ENCODE data around the gene MIXL1.

MIXL1 gene

DNA sequence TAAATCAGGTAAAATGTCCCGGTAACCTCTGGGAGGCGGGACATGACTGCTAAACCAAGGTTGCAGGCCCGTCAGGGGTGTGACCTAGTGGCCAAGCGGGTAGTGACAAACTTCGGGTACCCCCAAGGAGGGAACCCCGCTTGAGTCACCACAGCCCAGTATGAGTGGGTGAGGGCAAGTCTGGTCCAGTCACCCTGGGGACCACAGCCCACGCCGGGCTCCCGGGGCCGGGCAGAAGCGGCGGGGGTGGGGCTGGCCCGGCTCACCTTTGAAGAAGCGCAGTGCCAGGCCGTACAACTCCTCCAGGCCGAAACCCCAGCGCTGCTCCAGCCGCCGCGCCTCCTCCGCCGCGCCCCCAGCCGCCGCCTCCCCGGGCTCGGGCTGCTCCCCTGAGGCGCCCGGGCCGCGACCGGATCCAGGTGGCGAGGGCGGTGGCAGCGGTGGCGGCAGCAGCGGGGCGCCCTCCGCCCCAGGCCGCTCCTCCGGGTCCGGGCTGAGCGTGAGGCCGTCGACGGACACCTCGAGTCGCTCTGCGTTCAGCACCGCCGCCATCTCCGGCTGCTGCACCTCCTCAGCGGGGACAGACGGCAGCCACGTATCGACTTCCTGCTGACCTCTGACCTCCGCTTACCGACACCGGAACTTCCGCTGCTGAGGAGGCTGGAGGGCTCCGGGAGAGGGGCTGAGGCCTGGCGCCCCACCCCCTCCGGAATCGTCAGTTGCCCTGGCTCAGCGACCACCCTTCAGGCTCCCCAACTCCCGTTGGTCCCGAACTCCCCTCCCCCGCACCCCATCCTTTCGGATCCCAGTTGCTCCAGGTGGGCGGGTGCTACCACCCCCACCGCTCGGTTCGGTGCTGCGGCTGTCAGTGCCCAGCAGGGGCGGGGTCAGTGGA is 37.1 kb upstream of the MIXL1 start, which contains the start of gene ACBD3 (continued):
- no peak for TF ChIP-seq ZNF837 (tag by site-specific recombination; IDR thresholded peaks at IDR 0.05)
- TF ChIP-seq BCL11A (tag by site-specific recombination; IDR thresholded peaks at IDR 0.05; ENCODE audit: low read depth) = peak; percentile 88
- TF ChIP-seq, protein P1, sequence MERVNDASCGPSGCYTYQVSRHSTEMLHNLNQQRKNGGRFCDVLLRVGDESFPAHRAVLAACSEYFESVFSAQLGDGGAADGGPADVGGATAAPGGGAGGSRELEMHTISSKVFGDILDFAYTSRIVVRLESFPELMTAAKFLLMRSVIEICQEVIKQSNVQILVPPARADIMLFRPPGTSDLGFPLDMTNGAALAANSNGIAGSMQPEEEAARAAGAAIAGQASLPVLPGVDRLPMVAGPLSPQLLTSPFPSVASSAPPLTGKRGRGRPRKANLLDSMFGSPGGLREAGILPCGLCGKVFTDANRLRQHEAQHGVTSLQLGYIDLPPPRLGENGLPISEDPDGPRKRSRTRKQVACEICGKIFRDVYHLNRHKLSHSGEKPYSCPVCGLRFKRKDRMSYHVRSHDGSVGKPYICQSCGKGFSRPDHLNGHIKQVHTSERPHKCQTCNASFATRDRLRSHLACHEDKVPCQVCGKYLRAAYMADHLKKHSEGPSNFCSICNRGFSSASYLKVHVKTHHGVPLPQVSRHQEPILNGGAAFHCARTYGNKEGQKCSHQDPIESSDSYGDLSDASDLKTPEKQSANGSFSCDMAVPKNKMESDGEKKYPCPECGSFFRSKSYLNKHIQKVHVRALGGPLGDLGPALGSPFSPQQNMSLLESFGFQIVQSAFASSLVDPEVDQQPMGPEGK (tag by site-specific recombination; IDR thresholded peaks at IDR 0.05) = peak; percentile 100
- no peak for TF ChIP-seq ZNF174 (tag by site-specific recombination; IDR thresholded peaks at IDR 0.05)
- TF ChIP-seq ZNF76 (tag by site-specific recombination; IDR thresholded peaks at IDR 0.05; ENCODE audit: borderline replicate concordance, low read depth) = peak; percentile 70; the same call in 1 of the 2 replicates
- TF ChIP-seq KLF10 (tag by site-specific recombination; IDR thresholded peaks at IDR 0.05) = peak; percentile 95
- peak; percentile 99 for TF ChIP-seq ZBTB17 (tag by site-specific recombination; IDR thresholded peaks at IDR 0.05)
- TF ChIP-seq ZNF274 (IDR thresholded peaks at IDR 0.05; ENCODE audit: low read length) = no peak
- TF ChIP-seq ZNF274 (tag by site-specific recombination; IDR thresholded peaks at IDR 0.05; ENCODE audit: borderline replicate concordance) = no peak
- TF ChIP-seq ZNF280D (tag by site-specific recombination; IDR thresholded peaks at IDR 0.05) = peak; percentile 70; the same call in 1 of the 2 replicates
- TF ChIP-seq ZSCAN30 (tag by site-specific recombination; IDR thresholded peaks at IDR 0.05) = peak; percentile 77; the same call in 1 of the 2 replicates
- TF ChIP-seq ZNF664 (tag by site-specific recombination; IDR thresholded peaks at IDR 0.05) = no peak
- TF ChIP-seq ZNF24 (tag by site-specific recombination; IDR thresholded peaks at IDR 0.05) = peak; percentile 63; the same call in 1 of the 2 replicates
- peak; percentile 99 for TF ChIP-seq GLIS2 (tag by site-specific recombination; IDR thresholded peaks at IDR 0.05)
- TF ChIP-seq MYNN (tag by site-specific recombination; IDR thresholded peaks at IDR 0.05; ENCODE audit: borderline replicate concordance) = no peak
- TF ChIP-seq, protein P2, sequence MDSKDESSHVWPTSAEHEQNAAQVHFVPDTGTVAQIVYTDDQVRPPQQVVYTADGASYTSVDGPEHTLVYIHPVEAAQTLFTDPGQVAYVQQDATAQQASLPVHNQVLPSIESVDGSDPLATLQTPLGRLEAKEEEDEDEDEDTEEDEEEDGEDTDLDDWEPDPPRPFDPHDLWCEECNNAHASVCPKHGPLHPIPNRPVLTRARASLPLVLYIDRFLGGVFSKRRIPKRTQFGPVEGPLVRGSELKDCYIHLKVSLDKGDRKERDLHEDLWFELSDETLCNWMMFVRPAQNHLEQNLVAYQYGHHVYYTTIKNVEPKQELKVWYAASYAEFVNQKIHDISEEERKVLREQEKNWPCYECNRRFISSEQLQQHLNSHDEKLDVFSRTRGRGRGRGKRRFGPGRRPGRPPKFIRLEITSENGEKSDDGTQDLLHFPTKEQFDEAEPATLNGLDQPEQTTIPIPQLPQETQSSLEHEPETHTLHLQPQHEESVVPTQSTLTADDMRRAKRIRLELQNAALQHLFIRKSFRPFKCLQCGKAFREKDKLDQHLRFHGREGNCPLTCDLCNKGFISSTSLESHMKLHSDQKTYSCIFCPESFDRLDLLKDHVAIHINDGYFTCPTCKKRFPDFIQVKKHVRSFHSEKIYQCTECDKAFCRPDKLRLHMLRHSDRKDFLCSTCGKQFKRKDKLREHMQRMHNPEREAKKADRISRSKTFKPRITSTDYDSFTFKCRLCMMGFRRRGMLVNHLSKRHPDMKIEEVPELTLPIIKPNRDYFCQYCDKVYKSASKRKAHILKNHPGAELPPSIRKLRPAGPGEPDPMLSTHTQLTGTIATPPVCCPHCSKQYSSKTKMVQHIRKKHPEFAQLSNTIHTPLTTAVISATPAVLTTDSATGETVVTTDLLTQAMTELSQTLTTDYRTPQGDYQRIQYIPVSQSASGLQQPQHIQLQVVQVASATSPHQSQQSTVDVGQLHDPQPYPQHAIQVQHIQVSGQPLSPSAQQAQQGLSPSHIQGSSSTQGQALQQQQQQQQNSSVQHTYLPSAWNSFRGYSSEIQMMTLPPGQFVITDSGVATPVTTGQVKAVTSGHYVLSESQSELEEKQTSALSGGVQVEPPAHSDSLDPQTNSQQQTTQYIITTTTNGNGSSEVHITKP (tag by site-specific recombination; IDR thresholded peaks at IDR 0.05) = peak; percentile 92
- no peak; the same call in 1 of the 2 replicates for TF ChIP-seq ZNF391 (tag by site-specific recombination; IDR thresholded peaks at IDR 0.05; ENCODE audit: borderline replicate concordance, low read depth)
- TF ChIP-seq, protein P3, sequence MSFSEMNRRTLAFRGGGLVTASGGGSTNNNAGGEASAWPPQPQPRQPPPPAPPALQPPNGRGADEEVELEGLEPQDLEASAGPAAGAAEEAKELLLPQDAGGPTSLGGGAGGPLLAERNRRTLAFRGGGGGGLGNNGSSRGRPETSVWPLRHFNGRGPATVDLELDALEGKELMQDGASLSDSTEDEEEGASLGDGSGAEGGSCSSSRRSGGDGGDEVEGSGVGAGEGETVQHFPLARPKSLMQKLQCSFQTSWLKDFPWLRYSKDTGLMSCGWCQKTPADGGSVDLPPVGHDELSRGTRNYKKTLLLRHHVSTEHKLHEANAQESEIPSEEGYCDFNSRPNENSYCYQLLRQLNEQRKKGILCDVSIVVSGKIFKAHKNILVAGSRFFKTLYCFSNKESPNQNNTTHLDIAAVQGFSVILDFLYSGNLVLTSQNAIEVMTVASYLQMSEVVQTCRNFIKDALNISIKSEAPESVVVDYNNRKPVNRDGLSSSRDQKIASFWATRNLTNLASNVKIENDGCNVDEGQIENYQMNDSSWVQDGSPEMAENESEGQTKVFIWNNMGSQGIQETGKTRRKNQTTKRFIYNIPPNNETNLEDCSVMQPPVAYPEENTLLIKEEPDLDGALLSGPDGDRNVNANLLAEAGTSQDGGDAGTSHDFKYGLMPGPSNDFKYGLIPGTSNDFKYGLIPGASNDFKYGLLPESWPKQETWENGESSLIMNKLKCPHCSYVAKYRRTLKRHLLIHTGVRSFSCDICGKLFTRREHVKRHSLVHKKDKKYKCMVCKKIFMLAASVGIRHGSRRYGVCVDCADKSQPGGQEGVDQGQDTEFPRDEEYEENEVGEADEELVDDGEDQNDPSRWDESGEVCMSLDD (tag by site-specific recombination; IDR thresholded peaks at IDR 0.05) = peak; percentile 93
- no peak for TF ChIP-seq ZNF169 (tag by site-specific recombination; IDR thresholded peaks at IDR 0.05)
- no peak for TF ChIP-seq ZNF473 (tag by site-specific recombination; IDR thresholded peaks at IDR 0.05)
- TF ChIP-seq ZNF610 (tag by site-specific recombination; IDR thresholded peaks at IDR 0.05; ENCODE audit: borderline replicate concordance) = 0 out of 2 replicates have a peak, but pooled peaks have one; percentile 68
- TF ChIP-seq ZNF843 (tag by site-specific recombination; IDR thresholded peaks at IDR 0.05) = peak; percentile 87
- TF ChIP-seq, protein P4, sequence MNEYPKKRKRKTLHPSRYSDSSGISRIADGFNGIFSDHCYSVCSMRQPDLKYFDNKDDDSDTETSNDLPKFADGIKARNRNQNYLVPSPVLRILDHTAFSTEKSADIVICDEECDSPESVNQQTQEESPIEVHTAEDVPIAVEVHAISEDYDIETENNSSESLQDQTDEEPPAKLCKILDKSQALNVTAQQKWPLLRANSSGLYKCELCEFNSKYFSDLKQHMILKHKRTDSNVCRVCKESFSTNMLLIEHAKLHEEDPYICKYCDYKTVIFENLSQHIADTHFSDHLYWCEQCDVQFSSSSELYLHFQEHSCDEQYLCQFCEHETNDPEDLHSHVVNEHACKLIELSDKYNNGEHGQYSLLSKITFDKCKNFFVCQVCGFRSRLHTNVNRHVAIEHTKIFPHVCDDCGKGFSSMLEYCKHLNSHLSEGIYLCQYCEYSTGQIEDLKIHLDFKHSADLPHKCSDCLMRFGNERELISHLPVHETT (tag by site-specific recombination; IDR thresholded peaks at IDR 0.05) = peak; percentile 90
